Liver (tissue), 9 donors: ENCODE results near the gene HIP1. TPM values are rescaled to one million over a fixed set of nuclear protein-coding genes. Genes with fewer than 3 reads are reported as not detected.

ENCODE experiments used
- DNase-seq: peaks from one replicate; pipeline ENCODE4 v3.0.0-alpha.2; 2017; ENCODE audit warnings: low spot score
- H3K27ac ChIP-seq, 2 donors: one replicate each; pipeline ENCODE4 v1.7.0; 2013; ENCODE audit warnings: inconsistent platforms in 2 of 2, low read length in 2 of 2, control low read depth in 1 of 2, low read depth in 1 of 2, mild to moderate bottlenecking in 1 of 2
- H3K27me3 ChIP-seq, 4 donors: one replicate each; pipeline versions ENCODE4 v1.6.1 to v1.7.0; 2013; ENCODE audit warnings: low read length in 3 of 4, inconsistent platforms in 1 of 4, mild to moderate bottlenecking in 1 of 4, moderate library complexity in 1 of 4; ENCODE audit not compliant: control insufficient read depth in 4 of 4, insufficient read depth in 4 of 4
- H3K36me3 ChIP-seq, 4 donors: one replicate each; pipeline versions ENCODE4 v1.6.1 to v1.7.0; 2013; ENCODE audit warnings: low read length in 3 of 4, mild to moderate bottlenecking in 3 of 4, low read depth in 1 of 4, moderate library complexity in 1 of 4; ENCODE audit not compliant: control insufficient read depth in 4 of 4, insufficient read depth in 3 of 4
- H3K4me1 ChIP-seq, 4 donors: one replicate each; pipeline versions ENCODE4 v1.6.1 to v1.7.0; 2013; ENCODE audit warnings: low read length in 3 of 4, mild to moderate bottlenecking in 3 of 4, moderate library complexity in 1 of 4; ENCODE audit not compliant: control insufficient read depth in 4 of 4, insufficient read depth in 4 of 4
- H3K4me3 ChIP-seq, 3 donors: one replicate each; pipeline versions ENCODE4 v1.6.1 to v1.7.0; 2013; ENCODE audit warnings: low read length in 3 of 3, control low read depth in 1 of 3, low read depth in 1 of 3, mild to moderate bottlenecking in 1 of 3
- H3K9ac ChIP-seq, 2 donors: one replicate each; pipeline ENCODE4 v1.7.0; 2013; ENCODE audit warnings: low read length in 2 of 2, mild to moderate bottlenecking in 2 of 2, moderate library complexity in 2 of 2, control low read depth in 1 of 2, low read depth in 1 of 2
- H3K9me3 ChIP-seq, 4 donors: one replicate each; pipeline versions ENCODE4 v1.6.1 to v1.7.0; 2013; ENCODE audit warnings: low read length in 3 of 4; ENCODE audit not compliant: control insufficient read depth in 4 of 4
- EGR1 ChIP-seq, 2 donors: IDR thresholded peaks; 2 replicates each; pipeline ENCODE4 v1.6.1; 2016 to 2018; ENCODE audit warnings: antibody characterized with exemption in 2 of 2, low read depth in 2 of 2
- FOXA2 ChIP-seq: IDR thresholded peaks from 2 replicates; pipeline ENCODE4 v1.6.1; 2016; ENCODE audit warnings: antibody characterized with exemption
- GABPA ChIP-seq, 2 donors: IDR thresholded peaks in 1 of 2; conservative IDR thresholded peaks in 1 of 2; 2 replicates each; pipeline ENCODE4 v1.6.1; 2016; ENCODE audit warnings: antibody characterized with exemption in 2 of 2, mild to moderate bottlenecking in 1 of 2, moderate library complexity in 1 of 2
- HNF4A ChIP-seq, 2 donors: conservative IDR thresholded peaks; 2 replicates each; pipeline ENCODE4 v1.6.1; 2016; ENCODE audit warnings: antibody characterized with exemption in 2 of 2, mild to moderate bottlenecking in 2 of 2
- HNF4G ChIP-seq: IDR thresholded peaks from 2 replicates; pipeline ENCODE4 v1.6.1; 2016; ENCODE audit warnings: antibody characterized with exemption
- JUND ChIP-seq, 2 donors: IDR thresholded peaks; 2 replicates each; pipeline ENCODE4 v1.6.1; 2016; ENCODE audit warnings: antibody characterized with exemption in 2 of 2
- MAX ChIP-seq: IDR thresholded peaks from 2 replicates; pipeline ENCODE4 v1.6.1; 2016; ENCODE audit warnings: antibody characterized with exemption
- NR2F2 ChIP-seq: IDR thresholded peaks from 2 replicates; pipeline ENCODE4 v1.6.1; 2016; ENCODE audit warnings: antibody characterized with exemption
- RAD21 ChIP-seq, 2 donors: IDR thresholded peaks; 2 replicates each; pipeline ENCODE4 v1.6.1; 2016; ENCODE audit warnings: antibody characterized with exemption in 2 of 2, mild to moderate bottlenecking in 2 of 2
- RXRA ChIP-seq, 2 donors: IDR thresholded peaks; 2 replicates each; pipeline ENCODE4 v1.6.1; 2017 to 2018; ENCODE audit warnings: antibody characterized with exemption in 2 of 2, mild to moderate bottlenecking in 1 of 2
- SP1 ChIP-seq: IDR thresholded peaks from 2 replicates; pipeline ENCODE4 v1.6.1; 2018; ENCODE audit warnings: antibody characterized with exemption, mild to moderate bottlenecking
- TAF1 ChIP-seq: conservative IDR thresholded peaks from 2 replicates; pipeline ENCODE4 v1.6.1; 2016; ENCODE audit warnings: antibody characterized with exemption, mild to moderate bottlenecking
- YY1 ChIP-seq: IDR thresholded peaks from 2 replicates; pipeline ENCODE4 v1.6.1; 2016; ENCODE audit warnings: antibody characterized with exemption, mild to moderate bottlenecking
- WGBS: extraction: QIAGEN DNeasy Blood & Tissue Kit; methylation state at CpG from one replicate; pipeline ENCODE4 v1.1.7; 2013; 5-methylcytosine and 5-hydroxymethylcytosine counted together
- polyA plus RNA-seq, 2 donors: library from polyadenylated mRNA; stranded (reverse) in 1 of 2; unstranded in 1 of 2; fragments of 200-250 nt in 1 of 2; fragments of >200 nt in 1 of 2; fragmentation: Nextera tagmentation in 1 of 2; extraction: Ambion mirVana in 1 of 2; gene quantifications; one replicate each; pipeline versions ENCODE4 v1.2.1 to v1.2.3, GENCODE V29; 2013 to 2015
- total RNA-seq, 2 donors: library from RNA; depleted of rRNA; stranded (reverse); fragments of >200 nt; gene quantifications; one replicate each; pipeline ENCODE4 v1.2.3, GENCODE V29; 2014
- TF ChIP-seq, protein P1 (sequence below): IDR thresholded peaks from 2 replicates; pipeline ENCODE4 v1.6.1; 2016; ENCODE audit warnings: antibody characterized with exemption, mild to moderate bottlenecking
- donor health status: healthy.
- donor health status: healthy.
- donor health status: healthy.
- donor health status: healthy.
- donor health status: healthy.

The HIP1 gene
- total and polyA plus RNA-seq, 4 donors: 3.8 to 13.6 (median 7.8) TPM

GRCh38 chr7:75667938-75668337 is 70.8 kb downstream of the HIP1 start:
- no peak for DNase-seq
- Histone ChIP-seq H3K4me1 (no peaks in the 10 kb centered on the region), H3K27ac (no peak overlapping the region), H3K27me3 (no peaks in the 10 kb centered on the region), H3K9me3 (no peaks in the 10 kb centered on the region), H3K9ac (no peak overlapping the region), H3K36me3 (no peaks in the 10 kb centered on the region), H3K4me3 (no peak overlapping the region)
- WGBS: 59% methylated on average over 4 of the region's 4 CpGs
- no peak for TF ChIP-seq JUND (IDR thresholded peaks at IDR 0.05)
- TF ChIP-seq RAD21 (IDR thresholded peaks at IDR 0.05): no peak
- TF ChIP-seq TAF1: no peak
- no peak for TF ChIP-seq HNF4A (conservative IDR thresholded peaks at IDR 0.05)

DNA sequence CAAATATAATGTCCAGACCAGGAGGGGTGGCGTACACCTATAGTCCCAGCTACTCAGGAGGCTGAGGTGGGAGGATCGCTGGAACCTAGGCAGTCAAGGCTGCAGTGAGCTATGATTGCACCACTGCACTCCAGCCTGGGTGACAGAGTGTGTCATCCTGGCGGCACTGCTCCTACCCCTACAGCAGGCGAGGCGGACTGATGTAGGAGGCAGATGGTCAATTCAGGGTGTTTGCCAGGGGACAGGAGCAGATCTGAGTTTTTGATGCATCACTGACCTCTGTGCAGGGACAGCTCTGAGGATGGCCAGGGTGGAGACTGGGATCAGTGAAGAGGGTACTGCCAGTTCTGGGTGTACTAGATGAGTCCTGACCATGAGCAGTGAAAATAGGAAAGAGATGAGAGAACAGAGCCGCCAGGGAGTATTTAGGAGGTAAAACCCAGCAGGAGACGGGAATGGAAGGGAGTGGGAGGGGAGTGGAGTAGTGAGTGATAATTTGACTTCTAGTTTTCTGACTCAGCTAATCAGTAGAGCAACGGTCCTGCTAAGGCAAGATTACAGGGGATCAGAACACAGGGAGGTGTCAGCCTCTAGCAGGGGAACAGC is 75.3 kb downstream of the HIP1 start:
- Histone ChIP-seq H3K27me3 (no peaks in the 10 kb centered on the region), H3K36me3 (no peaks in the 10 kb centered on the region), H3K9me3 (no peaks in the 10 kb centered on the region), H3K27ac (no peak overlapping the region), H3K4me3 (no peak overlapping the region), H3K4me1 (no peaks in the 10 kb centered on the region), H3K9ac (no peak overlapping the region)
- no peak for TF ChIP-seq RAD21 (IDR thresholded peaks at IDR 0.05)
- TF ChIP-seq GABPA (IDR thresholded peaks at IDR 0.05 in 1 of 2, conservative IDR thresholded peaks at IDR 0.05 in 1 of 2): no peak
- TF ChIP-seq EGR1 (IDR thresholded peaks at IDR 0.05; ENCODE audit: low read depth in 2 of 2): no peak
- no peak for TF ChIP-seq HNF4G
- TF ChIP-seq FOXA2: no peak
- TF ChIP-seq RXRA (IDR thresholded peaks at IDR 0.05): no peak
- TF ChIP-seq NR2F2: no peak
- no peak for TF ChIP-seq HNF4A (conservative IDR thresholded peaks at IDR 0.05)
- no peak for DNase-seq
- WGBS: 90% methylated on average over 8 of the region's 8 CpGs

GRCh38 chr7:75662579-75663301 is 76.0 kb downstream of the HIP1 start:
- DNase-seq: no peak
- Histone ChIP-seq H3K27ac (no peak overlapping the region), H3K36me3 (no peaks in the 10 kb centered on the region), H3K4me1 (no peaks in the 10 kb centered on the region), H3K4me3 (no peak overlapping the region), H3K9ac (no peak overlapping the region), H3K27me3 (no peaks in the 10 kb centered on the region), H3K9me3 (no peaks in the 10 kb centered on the region)
- WGBS: 88% methylated on average over 12 of the region's 12 CpGs
- TF ChIP-seq GABPA (IDR thresholded peaks at IDR 0.05 in 1 of 2, conservative IDR thresholded peaks at IDR 0.05 in 1 of 2) (no peak), RXRA (IDR thresholded peaks at IDR 0.05) (no peak), SP1 (no peak), FOXA2 (no peak), HNF4G (no peak), RAD21 (IDR thresholded peaks at IDR 0.05) (no peak), YY1 (no peak), MAX (no peak), EGR1 (IDR thresholded peaks at IDR 0.05; ENCODE audit: low read depth in 2 of 2) (no peak)
- TF ChIP-seq, protein P1, sequence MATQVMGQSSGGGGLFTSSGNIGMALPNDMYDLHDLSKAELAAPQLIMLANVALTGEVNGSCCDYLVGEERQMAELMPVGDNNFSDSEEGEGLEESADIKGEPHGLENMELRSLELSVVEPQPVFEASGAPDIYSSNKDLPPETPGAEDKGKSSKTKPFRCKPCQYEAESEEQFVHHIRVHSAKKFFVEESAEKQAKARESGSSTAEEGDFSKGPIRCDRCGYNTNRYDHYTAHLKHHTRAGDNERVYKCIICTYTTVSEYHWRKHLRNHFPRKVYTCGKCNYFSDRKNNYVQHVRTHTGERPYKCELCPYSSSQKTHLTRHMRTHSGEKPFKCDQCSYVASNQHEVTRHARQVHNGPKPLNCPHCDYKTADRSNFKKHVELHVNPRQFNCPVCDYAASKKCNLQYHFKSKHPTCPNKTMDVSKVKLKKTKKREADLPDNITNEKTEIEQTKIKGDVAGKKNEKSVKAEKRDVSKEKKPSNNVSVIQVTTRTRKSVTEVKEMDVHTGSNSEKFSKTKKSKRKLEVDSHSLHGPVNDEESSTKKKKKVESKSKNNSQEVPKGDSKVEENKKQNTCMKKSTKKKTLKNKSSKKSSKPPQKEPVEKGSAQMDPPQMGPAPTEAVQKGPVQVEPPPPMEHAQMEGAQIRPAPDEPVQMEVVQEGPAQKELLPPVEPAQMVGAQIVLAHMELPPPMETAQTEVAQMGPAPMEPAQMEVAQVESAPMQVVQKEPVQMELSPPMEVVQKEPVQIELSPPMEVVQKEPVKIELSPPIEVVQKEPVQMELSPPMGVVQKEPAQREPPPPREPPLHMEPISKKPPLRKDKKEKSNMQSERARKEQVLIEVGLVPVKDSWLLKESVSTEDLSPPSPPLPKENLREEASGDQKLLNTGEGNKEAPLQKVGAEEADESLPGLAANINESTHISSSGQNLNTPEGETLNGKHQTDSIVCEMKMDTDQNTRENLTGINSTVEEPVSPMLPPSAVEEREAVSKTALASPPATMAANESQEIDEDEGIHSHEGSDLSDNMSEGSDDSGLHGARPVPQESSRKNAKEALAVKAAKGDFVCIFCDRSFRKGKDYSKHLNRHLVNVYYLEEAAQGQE: no peak
